ENCODE results near the gene CRIP2. TPM values are rescaled to one million over a fixed set of nuclear protein-coding genes. Genes with fewer than 3 reads are reported as not detected.

Gene CRIP2
- polyA plus RNA-seq, 1 experiment: 19.5 TPM

DNA sequence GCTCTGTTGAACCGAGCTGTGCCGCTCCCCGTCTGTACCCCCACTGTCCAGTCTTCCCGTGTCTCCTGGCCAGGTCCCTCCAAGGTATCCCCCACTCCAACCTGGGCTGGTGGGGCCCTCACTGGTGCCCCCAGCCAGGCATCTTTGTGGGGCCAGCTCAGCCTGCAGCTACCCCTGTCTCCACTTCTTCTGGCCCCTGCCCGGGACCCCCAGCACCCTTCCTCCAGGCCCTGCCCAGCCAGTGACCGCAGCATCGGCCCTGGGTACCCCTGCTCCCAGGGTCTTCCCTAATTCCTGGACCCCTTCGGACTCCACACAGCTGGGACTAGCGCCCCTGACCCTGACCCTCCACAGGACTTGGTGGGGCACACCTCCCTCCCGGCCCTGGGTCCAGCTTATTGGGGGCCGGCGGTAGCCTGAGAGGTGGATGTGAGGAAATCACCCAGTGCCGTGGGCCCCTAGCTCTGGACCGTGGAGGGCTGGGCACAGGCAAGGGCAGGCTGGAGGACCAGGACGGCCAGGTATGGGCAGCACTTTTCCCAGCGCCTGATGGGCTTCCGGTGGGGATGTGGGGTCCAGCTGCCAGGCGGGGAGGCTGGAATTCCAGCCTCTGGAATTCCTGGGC, 8.0 kb downstream of the CRIP2 start:
- CTCF ChIA-PET: interaction anchor here (1.0 to 3.3 kb wide), 7 partner anchors 7 to 111 kb away, joined by 4 to 61 read pairs (median 19); no protein-coding TSS in a partner anchor
- POLR2A ChIA-PET: no interaction called here
- Histone ChIP-seq H3K36me3 (ENCODE audit: control insufficient read depth, insufficient read depth, low read length) (no peaks in the 10 kb centered on the region), H3K4me3 (ENCODE audit: low read depth, low read length) (no peak overlapping the region), H3K27me3 (ENCODE audit: control insufficient read depth, insufficient read depth, low read length) (peaks cover 6% of the 10 kb centered on the region; the same call in 1 of the 2 replicates)
- no peak for DNase-seq (ENCODE audit: low read depth)
- TF ChIP-seq, protein P1, sequence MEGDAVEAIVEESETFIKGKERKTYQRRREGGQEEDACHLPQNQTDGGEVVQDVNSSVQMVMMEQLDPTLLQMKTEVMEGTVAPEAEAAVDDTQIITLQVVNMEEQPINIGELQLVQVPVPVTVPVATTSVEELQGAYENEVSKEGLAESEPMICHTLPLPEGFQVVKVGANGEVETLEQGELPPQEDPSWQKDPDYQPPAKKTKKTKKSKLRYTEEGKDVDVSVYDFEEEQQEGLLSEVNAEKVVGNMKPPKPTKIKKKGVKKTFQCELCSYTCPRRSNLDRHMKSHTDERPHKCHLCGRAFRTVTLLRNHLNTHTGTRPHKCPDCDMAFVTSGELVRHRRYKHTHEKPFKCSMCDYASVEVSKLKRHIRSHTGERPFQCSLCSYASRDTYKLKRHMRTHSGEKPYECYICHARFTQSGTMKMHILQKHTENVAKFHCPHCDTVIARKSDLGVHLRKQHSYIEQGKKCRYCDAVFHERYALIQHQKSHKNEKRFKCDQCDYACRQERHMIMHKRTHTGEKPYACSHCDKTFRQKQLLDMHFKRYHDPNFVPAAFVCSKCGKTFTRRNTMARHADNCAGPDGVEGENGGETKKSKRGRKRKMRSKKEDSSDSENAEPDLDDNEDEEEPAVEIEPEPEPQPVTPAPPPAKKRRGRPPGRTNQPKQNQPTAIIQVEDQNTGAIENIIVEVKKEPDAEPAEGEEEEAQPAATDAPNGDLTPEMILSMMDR (IDR thresholded peaks at IDR 0.05; ENCODE audit: insufficient read depth, low read depth, low read length): no peak

DNA sequence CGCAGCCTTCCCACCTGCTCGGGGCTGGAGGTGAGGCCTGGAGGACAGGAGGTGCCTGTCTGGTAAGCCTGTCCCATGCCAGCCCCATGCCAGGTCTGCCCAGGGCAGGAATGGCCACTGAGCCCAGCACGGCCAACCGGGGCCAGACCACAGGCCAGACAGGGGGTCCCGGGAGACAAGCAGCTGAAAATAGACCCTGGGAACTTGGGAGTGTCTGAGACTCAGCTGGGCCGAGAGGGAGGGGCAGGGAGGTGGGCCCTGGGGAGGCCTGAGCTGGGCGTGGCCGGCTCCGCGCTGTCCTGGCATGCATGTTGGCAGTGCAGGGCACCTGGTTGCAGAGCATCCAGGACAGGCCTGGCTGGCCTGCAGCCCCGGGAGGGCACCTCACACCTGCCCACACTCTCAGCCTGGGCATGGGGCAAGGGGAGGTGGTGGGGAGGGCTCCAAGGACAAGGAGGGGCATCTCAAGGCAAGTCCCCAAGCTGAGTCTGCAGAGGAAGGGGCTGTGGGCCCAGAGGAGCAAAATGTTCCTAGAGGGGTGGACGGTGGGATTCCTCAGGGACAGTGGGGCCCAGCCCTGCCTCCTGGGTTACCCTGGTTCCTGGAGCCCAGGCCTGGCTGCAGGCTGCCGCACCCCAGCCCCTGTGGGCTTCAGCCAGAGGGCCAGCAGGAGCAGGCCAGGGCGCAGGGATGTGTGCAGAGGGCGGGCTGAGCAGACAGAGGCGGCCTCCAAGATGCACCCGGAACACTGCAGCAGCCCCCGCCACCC, 8.9 kb downstream of the CRIP2 start:
- ChIA-PET POLR2A (no interaction called here), CTCF (interaction anchor here (0.7 to 3.3 kb wide), 3 partner anchors 12 to 165 kb away, joined by 3 to 31 read pairs (median 3); no protein-coding TSS in a partner anchor)
- TF ChIP-seq, protein P1 (IDR thresholded peaks at IDR 0.05; ENCODE audit: insufficient read depth, low read depth, low read length): no peak
- no peaks in the 10 kb centered on the region for H3K36me3 ChIP-seq (ENCODE audit: control insufficient read depth, insufficient read depth, low read length)
- peaks cover 6% of the 10 kb centered on the region; the same call in 1 of the 2 replicates for H3K27me3 ChIP-seq (ENCODE audit: control insufficient read depth, insufficient read depth, low read length)
- no peak overlapping the region for H3K4me3 ChIP-seq (ENCODE audit: low read depth, low read length)
- no peak for DNase-seq (ENCODE audit: low read depth)

DNA sequence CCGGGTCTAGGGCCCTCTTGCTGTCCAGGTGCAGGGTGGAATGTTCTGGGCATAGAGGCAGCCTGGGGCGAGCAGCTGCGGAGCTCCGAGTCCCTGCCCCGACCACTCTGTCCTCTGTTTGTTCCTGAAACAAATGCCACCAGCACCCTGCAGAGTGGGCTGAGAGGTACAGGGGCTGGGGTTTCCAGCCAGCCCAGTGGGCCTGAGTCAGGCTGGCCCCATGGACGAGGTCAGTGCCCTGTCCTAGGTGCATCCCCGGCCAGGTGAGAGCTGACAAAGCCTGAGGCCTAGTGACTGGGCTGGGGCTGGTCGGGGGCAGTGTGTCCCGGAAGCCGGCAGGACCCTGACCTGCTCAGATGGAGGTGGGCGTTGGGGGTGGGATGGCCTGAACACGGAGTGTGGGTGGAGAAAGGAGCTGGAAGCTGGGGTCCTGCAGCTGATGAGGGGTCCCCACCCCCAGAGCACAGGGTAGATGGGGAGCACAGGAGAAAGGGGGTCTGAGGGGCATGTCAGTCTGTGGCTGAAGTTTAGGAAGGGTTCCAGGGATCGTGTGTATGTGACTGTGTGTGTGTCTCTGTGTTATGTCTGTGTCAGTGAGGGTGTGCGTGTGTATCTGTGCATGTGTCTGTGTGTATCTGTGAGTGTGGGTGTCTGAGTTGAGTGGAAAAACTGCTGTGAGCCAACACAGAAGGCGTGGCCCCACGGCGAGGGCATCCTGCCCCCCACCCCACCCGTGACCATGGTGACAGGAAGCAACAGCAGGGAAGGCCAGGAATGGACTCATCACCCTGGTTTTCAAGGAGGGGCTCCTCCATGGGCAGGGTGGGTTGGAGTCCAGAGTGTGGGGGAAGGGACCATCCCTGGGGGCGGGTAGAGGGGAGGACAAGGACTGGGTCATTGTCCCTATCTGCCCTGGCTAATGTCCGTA, 9.7 kb downstream of the CRIP2 start:
- DNase-seq (ENCODE audit: low read depth): no peak
- no peaks in the 10 kb centered on the region for H3K36me3 ChIP-seq (ENCODE audit: control insufficient read depth, insufficient read depth, low read length)
- TF ChIP-seq, protein P1 (IDR thresholded peaks at IDR 0.05; ENCODE audit: insufficient read depth, low read depth, low read length): no peak
- H3K27me3 ChIP-seq (ENCODE audit: control insufficient read depth, insufficient read depth, low read length): peaks cover 6% of the 10 kb centered on the region; the same call in 1 of the 2 replicates
- CTCF ChIA-PET: interaction anchor here (0.7 to 1.0 kb wide), 2 partner anchors 34 to 166 kb away, joined by 3 read pairs; no protein-coding TSS in a partner anchor
- no peak overlapping the region for H3K4me3 ChIP-seq (ENCODE audit: low read depth, low read length)
- POLR2A ChIA-PET: no interaction called here

DNA sequence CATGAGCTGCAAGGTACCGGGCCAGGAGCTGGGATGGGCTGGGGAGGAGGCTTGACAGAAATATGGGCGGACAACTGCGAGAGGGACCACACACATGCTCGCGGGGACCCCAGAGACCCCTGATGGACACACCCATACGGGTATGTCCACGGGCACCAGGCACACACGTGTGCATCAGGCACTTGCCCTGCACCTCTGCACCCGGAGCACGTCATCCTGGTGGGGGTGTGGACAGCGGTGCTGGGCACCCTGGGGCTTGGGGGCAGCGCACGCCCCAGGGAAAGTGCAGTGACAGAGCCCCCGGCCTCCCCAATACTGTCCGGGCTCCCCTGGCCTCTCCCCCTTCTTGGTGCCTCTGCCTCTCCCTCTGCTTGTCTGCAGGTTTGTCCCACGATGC, 10.4 kb downstream of the CRIP2 start:
- Histone ChIP-seq H3K36me3 (ENCODE audit: control insufficient read depth, insufficient read depth, low read length) (no peaks in the 10 kb centered on the region), H3K27me3 (ENCODE audit: control insufficient read depth, insufficient read depth, low read length) (peaks cover 6% of the 10 kb centered on the region; the same call in 1 of the 2 replicates), H3K4me3 (ENCODE audit: low read depth, low read length) (no peak overlapping the region)
- DNase-seq (ENCODE audit: low read depth): no peak
- TF ChIP-seq, protein P1 (IDR thresholded peaks at IDR 0.05; ENCODE audit: insufficient read depth, low read depth, low read length): no peak
- CTCF ChIA-PET: no interaction called here
- POLR2A ChIA-PET: no interaction called here
